ENCODE results near the gene CDYL2.

CDYL2 gene

GRCh38 chr16:80704751-80705505 is 99.5 kb downstream of the CDYL2 start:
- no peaks in the 10 kb centered on the region for H3K4me1 ChIP-seq (ENCODE audit: control insufficient read depth in 1 of 2, insufficient read depth in 2 of 2, low read length in 2 of 2)
- no CpG with 5 or more reads among the region's 9 CpGs for WGBS (ENCODE audit: extremely low coverage, insufficient coverage, insufficient read length)

GRCh38 chr16:80703131-80704071 is 101.0 kb downstream of the CDYL2 start:
- Histone ChIP-seq H2AK5ac (ENCODE audit: low read length) (no peak overlapping the region), H2AFZ (ENCODE audit: insufficient read depth, low read length, poor library complexity) (no peak overlapping the region), H3K9me3 (ENCODE audit: insufficient read depth, low read depth, low read length) (peaks cover 3% of the 10 kb centered on the region), H3K27me3 (ENCODE audit: insufficient read depth, low read length) (no peaks in the 10 kb centered on the region), H3K23ac (ENCODE audit: low read length) (no peak overlapping the region), H4K12ac (ENCODE audit: low read depth, low read length) (no peak overlapping the region), H2BK5ac (ENCODE audit: low read depth, low read length, poor library complexity) (no peak overlapping the region), H3K18ac (ENCODE audit: low read length) (no peak overlapping the region), H4K8ac (ENCODE audit: low read depth, low read length) (no peak overlapping the region), H3K27ac (ENCODE audit: low read depth, low read length) (no peak overlapping the region), H3K9ac (ENCODE audit: low read length) (no peak overlapping the region), H3K4me2 (ENCODE audit: low read length) (no peak overlapping the region), H4K91ac (ENCODE audit: low read depth, low read length) (no peak overlapping the region), H3K79me1 (ENCODE audit: low read length) (no peaks in the 10 kb centered on the region), H3K14ac (ENCODE audit: low read length) (no peak overlapping the region), H3K4me1 (ENCODE audit: control insufficient read depth in 1 of 2, insufficient read depth in 2 of 2, low read length in 2 of 2) (no peaks in the 10 kb centered on the region), H2BK12ac (ENCODE audit: low read length) (no peak overlapping the region), H3K36me3 (ENCODE audit: control insufficient read depth in 1 of 2, insufficient read depth in 2 of 2, low read length in 2 of 2) (no peaks in the 10 kb centered on the region), H3K4ac (ENCODE audit: low read depth, low read length) (no peak overlapping the region), H3K79me2 (ENCODE audit: control insufficient read depth, insufficient read depth, low read length, poor library complexity) (no peaks in the 10 kb centered on the region), H3K4me3 (ENCODE audit: low read depth, low read length) (no peak overlapping the region), H2BK120ac (ENCODE audit: insufficient read depth, low read length, poor library complexity) (no peak overlapping the region)
- DNase-seq = no peak
- no CpG with 5 or more reads among the region's 10 CpGs for WGBS (ENCODE audit: extremely low coverage, insufficient coverage, insufficient read length)

More at GRCh38 chr16:80704751-80705505, 99.5 kb downstream of the CDYL2 start:
- Histone ChIP-seq H3K4me3 (ENCODE audit: low read depth, low read length) (no peak overlapping the region), H3K9me3 (ENCODE audit: insufficient read depth, low read depth, low read length) (peaks cover 3% of the 10 kb centered on the region), H2AK5ac (ENCODE audit: low read length) (no peak overlapping the region), H3K9ac (ENCODE audit: low read length) (no peak overlapping the region), H3K4ac (ENCODE audit: low read depth, low read length) (no peak overlapping the region), H3K79me2 (ENCODE audit: control insufficient read depth, insufficient read depth, low read length, poor library complexity) (no peaks in the 10 kb centered on the region), H4K8ac (ENCODE audit: low read depth, low read length) (no peak overlapping the region), H4K91ac (ENCODE audit: low read depth, low read length) (no peak overlapping the region), H2BK12ac (ENCODE audit: low read length) (no peak overlapping the region), H3K36me3 (ENCODE audit: control insufficient read depth in 1 of 2, insufficient read depth in 2 of 2, low read length in 2 of 2) (no peaks in the 10 kb centered on the region), H3K14ac (ENCODE audit: low read length) (no peak overlapping the region), H4K12ac (ENCODE audit: low read depth, low read length) (no peak overlapping the region), H3K79me1 (ENCODE audit: low read length) (no peaks in the 10 kb centered on the region), H3K27me3 (ENCODE audit: insufficient read depth, low read length) (no peaks in the 10 kb centered on the region), H3K27ac (ENCODE audit: low read depth, low read length) (no peak overlapping the region), H2BK120ac (ENCODE audit: insufficient read depth, low read length, poor library complexity) (no peak overlapping the region), H3K18ac (ENCODE audit: low read length) (no peak overlapping the region), H3K23ac (ENCODE audit: low read length) (no peak overlapping the region), H2BK5ac (ENCODE audit: low read depth, low read length, poor library complexity) (no peak overlapping the region), H2AFZ (ENCODE audit: insufficient read depth, low read length, poor library complexity) (no peak overlapping the region), H3K4me2 (ENCODE audit: low read length) (no peak overlapping the region)
- no peak for DNase-seq

GRCh38 chr16:80702696-80703095 is 101.7 kb downstream of the CDYL2 start:
- H2BK120ac ChIP-seq (ENCODE audit: insufficient read depth, low read length, poor library complexity) = no peak overlapping the region
- no peak overlapping the region for H3K18ac ChIP-seq (ENCODE audit: low read length)
- H2BK5ac ChIP-seq (ENCODE audit: low read depth, low read length, poor library complexity) = no peak overlapping the region
- no peaks in the 10 kb centered on the region for H3K79me1 ChIP-seq (ENCODE audit: low read length)
- H3K4me1 ChIP-seq (ENCODE audit: control insufficient read depth in 1 of 2, insufficient read depth in 2 of 2, low read length in 2 of 2) = no peaks in the 10 kb centered on the region
- H3K23ac ChIP-seq (ENCODE audit: low read length) = no peak overlapping the region
- H3K9ac ChIP-seq (ENCODE audit: low read length) = no peak overlapping the region
- no peak overlapping the region for H4K91ac ChIP-seq (ENCODE audit: low read depth, low read length)
- no peaks in the 10 kb centered on the region for H3K27me3 ChIP-seq (ENCODE audit: insufficient read depth, low read length)
- peaks cover 3% of the 10 kb centered on the region for H3K9me3 ChIP-seq (ENCODE audit: insufficient read depth, low read depth, low read length)
- no peak overlapping the region for H3K14ac ChIP-seq (ENCODE audit: low read length)
- no peaks in the 10 kb centered on the region for H3K79me2 ChIP-seq (ENCODE audit: control insufficient read depth, insufficient read depth, low read length, poor library complexity)
- WGBS (ENCODE audit: extremely low coverage, insufficient coverage, insufficient read length) = no CpG with 5 or more reads among the region's 3 CpGs
- no peak overlapping the region for H3K4me3 ChIP-seq (ENCODE audit: low read depth, low read length)
- H3K4me2 ChIP-seq (ENCODE audit: low read length) = no peak overlapping the region
- H3K4ac ChIP-seq (ENCODE audit: low read depth, low read length) = no peak overlapping the region
- H2AFZ ChIP-seq (ENCODE audit: insufficient read depth, low read length, poor library complexity) = no peak overlapping the region
- no peak overlapping the region for H4K8ac ChIP-seq (ENCODE audit: low read depth, low read length)
- peak overlapping the region; percentile 36 for H4K12ac ChIP-seq (ENCODE audit: low read depth, low read length)
- DNase-seq = no peak
- no peak overlapping the region for H2AK5ac ChIP-seq (ENCODE audit: low read length)
- H3K27ac ChIP-seq (ENCODE audit: low read depth, low read length) = no peak overlapping the region
- no peak overlapping the region for H2BK12ac ChIP-seq (ENCODE audit: low read length)
- no peaks in the 10 kb centered on the region for H3K36me3 ChIP-seq (ENCODE audit: control insufficient read depth in 1 of 2, insufficient read depth in 2 of 2, low read length in 2 of 2)

GRCh38 chr16:80700558-80700957 is 103.8 kb downstream of the CDYL2 start:
- Histone ChIP-seq H3K79me2 (ENCODE audit: control insufficient read depth, insufficient read depth, low read length, poor library complexity) (no peaks in the 10 kb centered on the region), H2BK5ac (ENCODE audit: low read depth, low read length, poor library complexity) (no peak overlapping the region), H3K27me3 (ENCODE audit: insufficient read depth, low read length) (no peaks in the 10 kb centered on the region), H2BK120ac (ENCODE audit: insufficient read depth, low read length, poor library complexity) (no peak overlapping the region), H2AFZ (ENCODE audit: insufficient read depth, low read length, poor library complexity) (no peak overlapping the region), H4K12ac (ENCODE audit: low read depth, low read length) (no peak overlapping the region), H3K4me3 (ENCODE audit: low read depth, low read length) (no peak overlapping the region), H3K18ac (ENCODE audit: low read length) (no peak overlapping the region), H3K27ac (ENCODE audit: low read depth, low read length) (no peak overlapping the region), H3K4me2 (ENCODE audit: low read length) (no peak overlapping the region), H3K79me1 (ENCODE audit: low read length) (no peaks in the 10 kb centered on the region), H3K23ac (ENCODE audit: low read length) (no peak overlapping the region), H3K14ac (ENCODE audit: low read length) (no peak overlapping the region), H2BK12ac (ENCODE audit: low read length) (no peak overlapping the region), H4K91ac (ENCODE audit: low read depth, low read length) (no peak overlapping the region), H3K4me1 (ENCODE audit: control insufficient read depth in 1 of 2, insufficient read depth in 2 of 2, low read length in 2 of 2) (no peaks in the 10 kb centered on the region), H3K4ac (ENCODE audit: low read depth, low read length) (no peak overlapping the region), H3K36me3 (ENCODE audit: control insufficient read depth in 1 of 2, insufficient read depth in 2 of 2, low read length in 2 of 2) (no peaks in the 10 kb centered on the region), H3K9me3 (ENCODE audit: insufficient read depth, low read depth, low read length) (peaks cover 3% of the 10 kb centered on the region), H3K9ac (ENCODE audit: low read length) (no peak overlapping the region), H2AK5ac (ENCODE audit: low read length) (no peak overlapping the region), H4K8ac (ENCODE audit: low read depth, low read length) (no peak overlapping the region)
- DNase-seq = no peak
- no CpG with 5 or more reads among the region's 4 CpGs for whole genome bisulfite sequencing (ENCODE audit: extremely low coverage, insufficient coverage, insufficient read length)
